ENCODE data around the gene E4F1.
"Not testable (repeated sequence)": the region's sequence is repeated elsewhere in the genome, so short reads cannot be mapped to it uniquely, and the experiment has no call there.

E4F1 gene

GRCh38 chr16:2237493-2238149 is 14.2 kb downstream of the E4F1 start:
- H3K27ac ChIP-seq = no peak overlapping the region
- peak overlapping the region in 3 of 7 experiments; percentile 6 to 31 (median 15) for H3K4me3 ChIP-seq

GRCh38 chr16:2238150-2238837 is 14.9 kb downstream of the E4F1 start:
- peak overlapping the region in 1 of 7 experiments; percentile 6 for H3K4me3 ChIP-seq
- no peak overlapping the region for H3K27ac ChIP-seq

GRCh38 chr16:2238838-2239675 is 15.7 kb downstream of the E4F1 start:
- H3K27ac ChIP-seq = no peak overlapping the region
- H3K4me3 ChIP-seq = no peak overlapping the region

- not testable (repeated sequence) for H3K27ac ChIP-seq, H3K4me3 ChIP-seq
Observed at GRCh38 chr16:2240331-2240730, 16.9 kb downstream of the E4F1 start.

- H3K27ac ChIP-seq = no peak overlapping the region
- H3K4me3 ChIP-seq = no peak overlapping the region
Observed at GRCh38 chr16:2242598-2242997, 19.2 kb downstream of the E4F1 start.

- H3K4me3 ChIP-seq = no peak overlapping the region
- H3K27ac ChIP-seq = no peak overlapping the region
Observed at GRCh38 chr16:2243031-2243528, 19.7 kb downstream of the E4F1 start.

- H3K27ac ChIP-seq = no peak overlapping the region
- no peak overlapping the region for H3K4me3 ChIP-seq
Observed at GRCh38 chr16:2243781-2244180, 20.4 kb downstream of the E4F1 start.

- no peak overlapping the region for H3K27ac ChIP-seq
- no peak overlapping the region for H3K4me3 ChIP-seq
Observed at GRCh38 chr16:2244301-2244700, 20.9 kb downstream of the E4F1 start.

- no peak overlapping the region for H3K27ac ChIP-seq
- H3K4me3 ChIP-seq = no peak overlapping the region
Observed at GRCh38 chr16:2244926-2245795, 21.8 kb downstream of the E4F1 start.

GRCh38 chr16:2246301-2246885 is 23.0 kb downstream of the E4F1 start:
- no peak overlapping the region for H3K4me3 ChIP-seq
- H3K27ac ChIP-seq = no peak overlapping the region

GRCh38 chr16:2250652-2251295 is 27.4 kb downstream of the E4F1 start:
- peak overlapping the region; percentile 41 to 91 (median 84) for H3K27ac ChIP-seq
- peak overlapping the region; percentile 45 to 73 (median 60) for H3K4me3 ChIP-seq

- Histone ChIP-seq H3K27ac (peak within 1 kb of the TSS; percentile 41 to 91 (median 84)), H3K4me3 (peak within 1 kb of the TSS; percentile 45 to 73 (median 60))
Observed at GRCh38 chr16:2251296-2252111, 28.1 kb downstream of the E4F1 start, which contains the start of gene ECI1. TSS of gene ECI1 (minus strand) at chr16:2251587. CDS start at chr16:2251566, 21 bp downstream.

GRCh38 chr16:2252806-2253148 is 29.4 kb downstream of the E4F1 start:
- H3K4me3 ChIP-seq = no peak overlapping the region

GRCh38 chr16:2253293-2253692 is 29.9 kb downstream of the E4F1 start:
- Histone ChIP-seq H3K27ac (peak overlapping the region in 1 of 21 experiments; percentile 31), H3K4me3 (no peak overlapping the region)

More at GRCh38 chr16:2252806-2253148, 29.4 kb downstream of the E4F1 start:
- peak overlapping the region in 2 of 21 experiments; percentile 85 to 90 for H3K27ac ChIP-seq

- Histone ChIP-seq H3K4me3 (no peak overlapping the region), H3K27ac (no peak overlapping the region)
Observed at GRCh38 chr16:2256531-2257140, 33.2 kb downstream of the E4F1 start.

- no peak overlapping the region for H3K27ac ChIP-seq
- H3K4me3 ChIP-seq = no peak overlapping the region
Observed at GRCh38 chr16:2257726-2258125, 34.3 kb downstream of the E4F1 start.

- H3K27ac ChIP-seq = not testable (repeated sequence)
Observed at GRCh38 chr16:2258530-2258929, 35.1 kb downstream of the E4F1 start.

More at GRCh38 chr16:2258530-2258929, 35.1 kb downstream of the E4F1 start:
- not testable (repeated sequence) for H3K4me3 ChIP-seq
